HUES48 (cell line): Measurements from ENCODE around the gene ZNF195.
"Not testable (repeated sequence)": the region's sequence is repeated elsewhere in the genome, so short reads cannot be mapped to it uniquely, and the experiment has no call there.

ENCODE experiments used
- H3K27ac ChIP-seq: one replicate; pipeline ENCODE4 v1.7.0; 2013; ENCODE audit warnings: low read depth, low read length, inconsistent platforms
- H3K27me3 ChIP-seq: 2 replicates; pipeline ENCODE4 v1.6.1; 2013; ENCODE audit warnings: mild to moderate bottlenecking, low read length; ENCODE audit not compliant: control insufficient read depth, insufficient read depth
- H3K36me3 ChIP-seq: 2 replicates; pipeline ENCODE4 v1.6.1; 2013; ENCODE audit warnings: low read length; ENCODE audit not compliant: control insufficient read depth, insufficient read depth
- H3K4me1 ChIP-seq: 2 replicates; pipeline ENCODE4 v1.6.1; 2013; ENCODE audit warnings: mild to moderate bottlenecking, low read length; ENCODE audit not compliant: control insufficient read depth, insufficient read depth
- H3K4me3 ChIP-seq: 2 replicates; pipeline ENCODE4 v1.5.1; 2013; ENCODE audit warnings: mild to moderate bottlenecking, low read depth, low read length
- H3K9ac ChIP-seq: 2 replicates; pipeline ENCODE4 v1.6.1; 2013; ENCODE audit warnings: mild to moderate bottlenecking, low read depth, low read length, moderate library complexity
- H3K9me3 ChIP-seq: 2 replicates; pipeline ENCODE4 v1.6.1; 2013; ENCODE audit warnings: low read length; ENCODE audit not compliant: control insufficient read depth, insufficient read depth

Gene ZNF195

DNA sequence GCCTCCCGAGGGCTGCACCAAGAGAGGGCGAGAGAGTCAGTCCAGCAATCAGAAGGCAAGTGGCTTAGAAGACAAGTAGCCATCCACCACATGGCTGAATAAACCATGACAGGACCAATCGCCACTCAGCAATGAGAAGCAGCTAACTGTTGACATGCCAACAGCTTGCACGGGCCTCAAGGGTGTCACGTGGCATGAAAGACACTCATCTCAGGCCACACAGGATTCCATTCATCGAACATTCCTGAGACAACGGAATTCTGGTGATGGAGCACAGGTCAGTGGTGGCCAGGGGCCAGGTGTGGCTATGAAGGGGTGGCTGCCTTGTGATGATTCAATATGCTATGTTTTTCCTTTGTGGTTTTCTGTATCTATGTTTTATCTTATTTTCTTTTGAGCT is 36.4 kb upstream of the ZNF195 start:
- H3K27ac ChIP-seq, H3K4me1 ChIP-seq, H3K9me3 ChIP-seq, H3K9ac ChIP-seq, H3K27me3 ChIP-seq, H3K4me3 ChIP-seq: not testable (repeated sequence)
- H3K36me3 ChIP-seq: peaks cover 13% of the 10 kb centered on the region

DNA sequence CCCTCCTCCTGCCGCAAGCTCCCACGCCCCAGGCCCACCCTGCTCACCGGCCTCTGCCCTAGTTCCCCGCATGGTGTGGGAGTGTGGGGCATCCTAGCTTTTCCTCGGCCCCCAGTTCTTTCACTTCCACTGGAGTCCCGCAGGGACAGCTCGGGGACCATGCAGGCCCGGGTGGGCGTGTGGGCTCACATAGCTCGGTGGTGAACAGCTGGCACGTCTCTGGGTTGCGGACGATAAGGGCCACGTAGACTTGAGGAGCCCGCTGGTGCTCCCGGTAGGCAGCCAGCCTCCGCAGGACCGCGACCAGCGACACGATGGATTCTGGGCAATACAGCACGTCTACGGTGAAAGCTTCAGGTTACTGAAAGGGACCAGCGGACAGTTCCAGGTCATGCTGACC is 34.7 kb upstream of the ZNF195 start:
- not testable (repeated sequence) for H3K27ac ChIP-seq, H3K9me3 ChIP-seq, H3K9ac ChIP-seq, H3K4me3 ChIP-seq, H3K4me1 ChIP-seq, H3K27me3 ChIP-seq
- peaks cover 23% of the 10 kb centered on the region for H3K36me3 ChIP-seq

DNA sequence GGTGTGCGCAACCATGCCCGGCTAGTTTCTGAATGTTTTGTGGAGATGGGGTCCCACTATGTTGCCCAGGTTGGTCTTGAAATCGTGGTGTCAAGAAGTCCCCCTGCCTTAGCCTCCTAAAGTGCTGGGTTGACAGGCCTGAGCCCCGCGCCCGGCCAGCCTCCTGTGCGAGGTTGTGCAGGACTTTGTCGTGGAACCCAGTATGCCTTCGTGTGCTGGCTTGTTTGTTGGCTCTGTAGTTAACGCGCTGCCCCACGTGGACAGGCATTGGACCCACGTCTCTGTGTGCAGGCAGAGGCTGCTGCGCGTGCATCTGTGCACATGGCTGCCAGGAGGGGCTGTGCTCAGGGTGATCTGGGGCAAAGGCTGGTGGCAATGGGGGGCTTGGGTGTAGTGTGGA is 33.9 kb upstream of the ZNF195 start:
- no peak overlapping the region for H3K4me3 ChIP-seq
- no peak overlapping the region for H3K27ac ChIP-seq
- H3K9ac ChIP-seq: no peak overlapping the region
- H3K9me3 ChIP-seq: no peaks in the 10 kb centered on the region
- no peaks in the 10 kb centered on the region for H3K27me3 ChIP-seq
- peaks cover 21% of the 10 kb centered on the region for H3K36me3 ChIP-seq
- no peaks in the 10 kb centered on the region for H3K4me1 ChIP-seq

DNA sequence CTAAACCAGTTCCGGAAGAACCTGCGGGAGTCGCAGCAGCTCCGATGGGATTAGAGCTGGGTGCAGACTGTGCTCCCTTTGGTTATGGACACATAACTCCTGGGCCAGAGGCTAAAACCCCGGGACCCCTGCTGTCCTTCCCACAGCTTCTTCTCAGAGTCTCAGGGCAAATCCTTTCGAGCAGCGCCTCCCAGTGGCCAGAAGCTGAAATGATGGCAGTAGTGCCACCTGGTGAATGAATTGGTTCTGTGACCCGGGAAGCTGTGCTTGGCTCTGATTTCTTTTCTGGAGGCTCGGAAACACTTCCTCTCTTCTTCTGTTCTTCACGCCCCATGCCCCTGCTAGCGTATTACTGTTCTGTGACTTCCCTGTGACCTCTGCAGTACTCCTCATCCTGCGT is 29.8 kb upstream of the ZNF195 start:
- not testable (repeated sequence) for H3K27me3 ChIP-seq, H3K27ac ChIP-seq, H3K9ac ChIP-seq, H3K9me3 ChIP-seq, H3K4me1 ChIP-seq, H3K4me3 ChIP-seq
- peaks cover 47% of the 10 kb centered on the region for H3K36me3 ChIP-seq

DNA sequence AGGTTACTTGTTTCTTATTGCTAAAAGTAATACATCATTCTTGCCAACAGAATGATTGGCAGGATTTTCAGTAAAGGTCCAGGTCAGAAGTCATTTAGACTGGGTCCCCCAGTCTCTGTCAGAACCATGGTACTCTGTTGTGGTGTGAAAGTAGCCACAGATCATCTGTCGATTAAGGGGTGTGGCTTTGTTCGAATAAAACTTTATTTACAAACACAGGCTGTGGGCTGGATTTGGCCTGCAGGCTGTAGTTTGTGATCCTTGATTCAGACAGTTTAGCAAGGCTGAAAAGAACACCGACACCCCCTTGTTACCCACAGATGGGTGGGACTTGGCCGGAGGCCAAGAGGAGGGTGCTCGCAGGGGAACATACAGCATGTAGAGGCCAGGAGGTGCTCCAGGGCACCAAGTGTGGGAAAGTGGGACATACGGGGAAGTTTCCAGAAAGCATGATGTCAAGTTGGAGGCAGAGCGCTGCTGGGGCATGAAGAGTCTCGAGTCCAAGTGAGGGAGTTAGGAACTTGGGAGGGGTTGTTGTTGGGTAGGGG is 29.2 kb upstream of the ZNF195 start:
- H3K27ac ChIP-seq, H3K9me3 ChIP-seq, H3K9ac ChIP-seq: not testable (repeated sequence)

DNA sequence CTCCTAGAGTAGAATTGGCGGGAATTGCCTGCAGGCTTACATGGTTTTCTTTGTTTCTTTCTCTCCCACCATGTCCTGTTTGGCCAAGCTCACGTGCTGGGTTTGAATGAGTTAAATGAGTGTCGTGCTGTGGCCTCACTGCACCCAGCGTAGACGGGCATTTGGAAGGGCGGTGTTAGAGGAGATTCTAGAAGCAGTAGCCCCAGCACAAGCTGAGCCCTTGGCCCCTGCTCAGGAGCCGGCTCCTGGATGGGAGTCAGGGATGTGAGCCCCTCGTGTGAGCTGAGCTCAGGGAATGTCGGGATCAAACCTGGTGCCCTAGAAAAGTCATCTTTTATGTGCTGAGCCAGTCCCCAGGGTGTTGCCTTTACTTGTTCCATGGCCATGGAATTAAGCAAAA is 28.0 kb upstream of the ZNF195 start:
- not testable (repeated sequence) for H3K9ac ChIP-seq, H3K9me3 ChIP-seq, H3K27me3 ChIP-seq, H3K4me1 ChIP-seq, H3K27ac ChIP-seq, H3K4me3 ChIP-seq
- peaks cover 59% of the 10 kb centered on the region for H3K36me3 ChIP-seq

More for the DNA sequence above, 29.2 kb upstream of the ZNF195 start:
- H3K4me3 ChIP-seq, H3K4me1 ChIP-seq, H3K27me3 ChIP-seq: not testable (repeated sequence)
- H3K36me3 ChIP-seq: peaks cover 50% of the 10 kb centered on the region

DNA sequence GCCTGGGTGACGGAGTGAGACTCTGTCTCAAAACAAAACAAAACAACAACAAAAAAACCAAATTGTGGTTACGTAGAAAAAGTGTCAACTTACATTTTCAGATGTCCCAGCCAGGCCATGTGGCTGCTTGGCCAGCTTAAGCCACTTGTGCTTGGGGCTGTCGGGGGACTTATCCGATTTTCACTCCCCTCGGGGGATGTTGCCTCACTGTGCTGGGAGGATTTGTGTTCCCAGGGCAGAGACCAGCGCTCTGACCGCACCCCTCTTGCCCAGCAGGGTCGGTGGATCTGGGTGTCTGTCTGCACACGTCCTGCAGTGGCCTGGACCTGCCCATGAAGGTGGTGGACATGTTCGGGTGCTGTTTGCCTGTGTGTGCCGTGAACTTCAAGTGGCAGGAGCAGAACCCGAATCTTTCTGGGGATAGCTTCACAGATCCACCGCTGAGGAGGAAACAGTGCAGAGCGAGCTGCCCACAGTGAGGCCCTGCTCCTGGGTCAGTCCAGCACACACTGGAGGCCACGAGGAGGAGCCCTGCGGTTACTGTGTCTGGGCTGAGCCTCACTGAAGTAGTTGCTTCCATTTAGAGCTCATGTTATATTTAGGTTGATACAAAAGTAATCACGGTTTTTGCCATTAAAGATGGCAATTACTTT is 27.4 kb upstream of the ZNF195 start:
- not testable (repeated sequence) for H3K9ac ChIP-seq, H3K27me3 ChIP-seq, H3K4me1 ChIP-seq, H3K27ac ChIP-seq, H3K4me3 ChIP-seq, H3K9me3 ChIP-seq
- peaks cover 58% of the 10 kb centered on the region for H3K36me3 ChIP-seq

DNA sequence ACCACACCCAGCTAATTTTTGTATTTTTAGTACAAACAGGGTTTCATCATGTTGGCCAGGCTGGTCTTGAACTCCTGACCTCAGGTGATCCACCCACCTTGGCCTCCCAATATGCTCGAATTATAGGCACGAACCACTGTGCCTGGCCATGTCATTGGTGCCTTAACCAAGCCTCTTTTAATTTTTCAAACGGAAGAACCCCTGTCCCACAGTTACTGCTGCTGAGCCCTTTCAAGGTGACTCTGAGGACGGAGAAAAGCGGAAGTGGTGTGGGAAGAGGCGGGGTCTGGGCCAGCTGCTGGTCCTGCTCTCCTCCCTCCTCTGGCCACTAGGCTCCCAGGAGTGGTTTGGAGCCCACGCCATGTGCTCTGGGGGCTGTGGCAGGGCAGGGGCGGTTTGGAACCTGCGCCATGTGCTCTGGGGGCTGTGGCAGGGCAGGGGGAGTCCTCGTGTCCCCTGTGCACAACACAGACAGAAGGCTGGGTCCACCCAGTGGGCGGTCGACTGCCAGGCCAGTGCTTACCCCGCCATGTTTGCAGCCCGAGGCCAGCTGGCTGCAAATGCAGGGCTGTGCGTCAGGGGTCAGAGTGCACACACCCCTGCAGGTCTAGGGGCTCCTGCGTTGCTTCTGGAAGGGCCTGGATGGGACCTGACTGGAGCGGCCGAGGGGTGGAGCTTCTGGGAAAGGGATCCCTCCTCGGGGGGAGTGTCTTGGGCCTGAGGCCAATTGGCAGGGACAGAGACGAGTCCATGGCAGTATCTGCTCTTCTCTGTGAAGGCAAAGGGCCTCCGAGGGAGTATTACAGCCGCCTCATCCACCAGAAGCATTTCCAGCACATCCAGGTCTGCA is 25.4 kb upstream of the ZNF195 start:
- H3K27me3 ChIP-seq, H3K9ac ChIP-seq, H3K4me3 ChIP-seq, H3K9me3 ChIP-seq, H3K4me1 ChIP-seq, H3K27ac ChIP-seq: not testable (repeated sequence)
- H3K36me3 ChIP-seq: peaks cover 64% of the 10 kb centered on the region

DNA sequence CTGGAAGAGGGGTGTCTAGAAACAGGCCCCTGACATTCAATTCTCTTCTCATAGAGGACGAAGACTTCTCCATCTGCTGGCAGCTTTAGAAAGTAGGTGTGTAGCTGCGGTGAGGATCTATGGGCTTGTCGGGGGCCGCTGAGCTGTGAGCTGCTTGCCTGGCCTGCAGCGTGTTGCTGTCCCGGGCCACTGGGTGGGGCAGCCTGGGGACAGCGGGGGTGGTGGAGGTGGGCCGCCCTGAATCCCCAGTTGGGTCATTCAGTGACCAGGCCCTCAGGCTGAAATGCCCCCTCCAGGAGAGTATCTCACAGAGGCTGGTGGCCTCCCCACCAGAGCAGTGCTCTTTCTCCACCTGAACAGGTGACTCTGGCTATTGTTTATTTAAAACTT is 23.9 kb upstream of the ZNF195 start:
- H3K4me3 ChIP-seq, H3K27ac ChIP-seq, H3K27me3 ChIP-seq, H3K9me3 ChIP-seq, H3K9ac ChIP-seq, H3K4me1 ChIP-seq: not testable (repeated sequence)
- peaks cover 73% of the 10 kb centered on the region for H3K36me3 ChIP-seq

DNA sequence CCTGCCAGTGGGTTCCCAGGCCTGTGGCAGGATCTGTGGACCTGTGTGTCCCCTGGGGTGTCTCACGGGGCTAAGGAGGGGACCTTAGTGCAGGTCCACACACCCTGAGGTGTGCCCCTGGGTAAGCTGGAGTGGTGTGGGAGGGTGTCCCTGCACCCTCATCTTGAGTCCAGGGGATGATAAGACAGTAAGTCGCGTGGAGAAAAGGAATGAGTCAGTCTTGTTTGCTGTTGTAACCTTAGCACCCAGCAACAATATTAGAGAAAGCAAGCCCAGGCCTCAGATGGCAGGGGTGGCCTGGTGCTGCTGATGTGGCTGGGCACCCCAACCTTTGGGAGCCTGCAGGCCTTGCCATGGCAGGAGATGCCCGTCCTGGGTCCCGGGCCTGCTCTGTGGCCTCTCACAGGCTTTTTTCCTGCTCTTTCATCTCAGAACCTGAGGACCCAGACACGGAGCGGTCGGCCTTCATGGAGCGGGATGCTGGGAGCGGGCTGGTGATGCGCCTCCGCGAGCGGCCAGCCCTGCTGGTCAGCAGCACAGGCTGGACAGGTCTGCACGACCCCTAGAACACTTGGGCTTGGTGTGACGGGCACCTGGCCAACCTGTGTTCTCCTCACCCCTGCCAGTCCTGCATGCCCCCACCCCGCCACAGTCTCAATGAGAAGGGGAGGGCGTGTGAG is 23.4 kb upstream of the ZNF195 start:
- H3K4me1 ChIP-seq, H3K27ac ChIP-seq, H3K27me3 ChIP-seq, H3K9me3 ChIP-seq, H3K9ac ChIP-seq, H3K4me3 ChIP-seq: not testable (repeated sequence)
- H3K36me3 ChIP-seq: peaks cover 70% of the 10 kb centered on the region

DNA sequence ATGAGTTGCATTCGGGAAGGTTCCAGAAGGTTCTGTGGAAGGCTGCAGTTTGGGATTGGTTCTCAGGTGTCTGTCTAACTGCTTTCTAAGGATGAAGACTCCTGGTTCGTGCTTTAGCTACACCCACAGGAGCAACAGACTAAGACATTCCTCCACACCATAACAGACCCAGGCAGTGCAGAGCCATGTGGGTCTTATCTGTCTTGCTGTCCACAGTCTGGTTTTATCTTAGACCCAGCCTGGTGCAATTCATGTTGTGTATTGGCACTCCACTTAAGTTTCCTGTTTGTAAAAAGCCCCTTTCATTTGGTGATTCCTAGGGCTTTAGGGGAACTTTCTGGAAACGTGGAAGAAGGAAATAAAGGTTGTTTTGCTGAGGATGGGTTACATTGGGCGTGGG is 22.1 kb upstream of the ZNF195 start:
- H3K27ac ChIP-seq, H3K9ac ChIP-seq, H3K4me1 ChIP-seq, H3K9me3 ChIP-seq, H3K27me3 ChIP-seq, H3K4me3 ChIP-seq: not testable (repeated sequence)
- H3K36me3 ChIP-seq: peaks cover 67% of the 10 kb centered on the region
